SK-N-DZ (cell line): ENCODE measurements around the gene LSM4.

ENCODE experiments used
- DNase-seq: peaks from one replicate; pipeline ENCODE4 v3.0.0-alpha.2; 2015; ENCODE audit warnings: low spot score

The LSM4 gene

DNA sequence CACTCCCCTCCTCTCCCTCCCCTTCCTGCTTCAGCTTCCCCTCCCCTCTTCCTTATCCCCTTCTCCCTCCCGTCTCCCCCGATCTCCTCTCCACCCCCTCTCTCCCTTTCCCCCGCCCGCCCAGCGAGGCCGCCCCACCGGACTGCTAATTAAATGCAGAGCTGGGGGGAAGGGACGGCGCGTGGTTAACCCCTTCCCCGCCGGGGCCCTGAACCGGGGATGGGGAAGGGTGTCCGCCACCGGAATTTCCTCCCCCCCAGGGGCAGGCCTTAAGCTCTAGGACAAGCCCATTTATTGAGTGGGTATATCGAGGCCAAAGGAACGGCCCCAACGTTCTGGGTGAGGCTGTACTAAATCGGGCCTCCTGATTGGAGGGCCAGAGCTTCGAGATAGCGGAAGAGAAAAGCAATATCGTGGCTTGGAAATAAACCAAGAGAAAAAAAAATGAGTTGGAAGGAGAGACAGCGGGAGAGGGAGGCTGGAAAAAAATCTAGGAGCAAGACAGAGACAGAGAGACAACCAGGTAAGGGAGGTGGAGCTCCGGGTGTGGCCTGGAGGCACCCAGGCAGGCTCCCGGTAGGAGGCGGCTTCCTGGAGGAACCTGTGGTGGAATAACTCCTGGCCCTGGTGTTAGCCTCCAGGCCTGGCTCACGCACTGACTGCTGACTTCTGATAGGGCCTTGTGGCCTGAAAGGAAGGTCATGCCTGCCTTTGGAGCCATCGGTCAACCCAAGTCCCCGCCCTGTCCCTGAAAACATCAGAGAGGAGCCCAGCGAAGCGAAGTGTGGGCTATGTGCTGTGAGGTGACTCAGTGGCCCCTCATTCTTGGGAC is 29.9 kb downstream of the LSM4 start:
- peak; percentile 86 for DNase-seq

- DNase-seq = peak; percentile 53
Measured at GRCh38 chr19:18292462-18292809, 30.4 kb downstream of the LSM4 start.

DNA sequence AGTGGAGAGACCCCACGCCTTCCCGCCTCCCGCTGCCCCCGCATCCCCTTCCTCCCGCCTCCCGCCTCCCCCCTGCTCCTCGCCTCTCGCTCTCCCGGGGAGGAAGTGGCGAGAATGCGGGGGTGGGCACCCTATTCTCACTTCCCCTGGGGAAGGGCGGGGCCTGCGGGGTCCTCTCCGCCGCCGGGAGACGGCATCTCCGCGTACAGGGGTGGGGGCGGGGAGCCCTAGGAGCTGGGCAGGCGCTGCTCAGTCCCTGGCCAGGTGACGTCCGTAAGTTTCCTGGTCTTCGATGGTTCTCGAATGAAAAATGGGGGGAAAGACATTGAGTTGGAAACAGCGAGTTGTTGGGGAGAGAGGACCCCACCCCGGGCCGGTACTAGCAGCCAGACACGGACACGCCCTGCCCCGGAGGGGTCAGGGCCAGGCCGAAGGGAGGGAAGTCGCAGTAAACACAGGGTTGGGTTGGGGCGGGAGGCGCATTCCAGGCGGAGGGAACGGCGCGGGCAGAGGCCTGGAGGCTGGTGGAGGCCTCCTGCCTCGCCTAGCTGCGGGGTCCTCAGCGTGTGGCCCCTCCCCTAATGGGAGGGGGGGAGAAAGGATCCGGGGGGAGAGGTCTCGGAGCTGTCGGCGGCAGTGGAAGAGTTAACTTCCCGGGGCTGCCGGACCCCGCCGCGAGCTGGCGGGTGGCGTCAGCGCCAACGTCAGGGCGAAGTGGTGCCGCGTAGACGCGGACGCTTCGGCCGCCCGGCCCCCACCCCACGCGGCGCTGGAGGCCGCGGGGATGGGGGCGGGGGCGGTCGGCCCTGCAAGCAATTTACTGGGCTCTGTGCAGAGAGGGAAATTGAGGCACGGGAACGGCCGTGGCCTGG is 31.1 kb downstream of the LSM4 start:
- DNase-seq = peak; percentile 80

DNA sequence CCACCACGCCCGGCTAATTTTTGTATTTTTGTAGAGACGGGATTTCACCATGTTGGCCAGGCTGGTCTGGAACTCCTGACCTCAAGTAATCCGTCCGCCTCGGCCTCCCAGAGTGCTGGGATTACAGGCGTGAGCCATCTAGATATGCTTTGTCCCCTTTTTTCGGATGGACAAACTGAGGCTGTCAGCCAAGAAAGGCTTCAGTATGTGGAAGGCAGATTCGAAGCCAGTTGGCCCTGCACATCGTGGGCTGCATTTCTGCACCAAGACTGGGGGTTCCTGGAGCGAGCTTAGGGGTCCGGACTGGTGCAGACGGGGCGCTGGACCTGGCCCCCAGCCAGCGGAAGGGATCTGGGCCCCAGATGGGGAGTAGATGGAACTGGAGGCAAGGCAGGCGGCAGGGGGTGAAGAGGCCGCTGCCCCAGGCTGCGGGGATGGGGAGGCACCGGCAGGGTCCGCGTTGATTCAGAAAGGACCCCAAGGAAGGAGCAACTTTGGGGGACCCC is 31.8 kb downstream of the LSM4 start:
- no peak for DNase-seq

DNA sequence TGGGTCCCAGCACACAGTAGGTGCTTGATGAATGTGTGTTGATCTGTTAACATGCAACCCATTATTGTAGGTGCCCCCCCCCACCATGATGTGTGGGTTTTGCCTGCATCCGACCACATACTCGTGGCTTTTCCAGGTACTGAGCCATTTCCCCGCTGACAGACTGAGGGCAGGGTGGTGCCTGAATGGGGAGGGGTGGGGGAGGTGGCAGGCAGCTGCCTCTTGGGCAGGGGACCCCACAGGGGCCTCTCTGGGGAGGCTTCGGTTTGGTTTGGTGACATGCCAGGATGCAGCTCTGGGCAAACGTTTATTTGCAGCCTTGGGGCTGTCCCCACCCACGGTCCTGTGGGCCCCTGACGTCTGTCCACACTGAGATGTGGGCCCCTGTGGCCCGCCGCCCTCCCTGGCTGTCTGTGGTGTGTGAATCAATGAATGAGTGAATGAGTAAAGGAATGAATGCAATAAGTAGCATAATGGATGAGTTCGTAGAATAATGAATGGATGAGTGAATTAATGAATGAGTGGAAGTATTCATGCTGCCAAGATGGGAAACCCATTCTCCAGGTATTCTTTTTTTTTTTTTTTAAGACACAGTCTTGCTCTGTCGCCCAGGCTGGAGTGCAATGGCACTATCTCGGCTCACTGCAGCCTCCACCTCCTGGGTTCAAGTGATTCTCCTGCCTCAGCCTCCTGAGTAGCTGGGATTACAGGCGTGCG is 32.4 kb downstream of the LSM4 start:
- DNase-seq = no peak

DNA sequence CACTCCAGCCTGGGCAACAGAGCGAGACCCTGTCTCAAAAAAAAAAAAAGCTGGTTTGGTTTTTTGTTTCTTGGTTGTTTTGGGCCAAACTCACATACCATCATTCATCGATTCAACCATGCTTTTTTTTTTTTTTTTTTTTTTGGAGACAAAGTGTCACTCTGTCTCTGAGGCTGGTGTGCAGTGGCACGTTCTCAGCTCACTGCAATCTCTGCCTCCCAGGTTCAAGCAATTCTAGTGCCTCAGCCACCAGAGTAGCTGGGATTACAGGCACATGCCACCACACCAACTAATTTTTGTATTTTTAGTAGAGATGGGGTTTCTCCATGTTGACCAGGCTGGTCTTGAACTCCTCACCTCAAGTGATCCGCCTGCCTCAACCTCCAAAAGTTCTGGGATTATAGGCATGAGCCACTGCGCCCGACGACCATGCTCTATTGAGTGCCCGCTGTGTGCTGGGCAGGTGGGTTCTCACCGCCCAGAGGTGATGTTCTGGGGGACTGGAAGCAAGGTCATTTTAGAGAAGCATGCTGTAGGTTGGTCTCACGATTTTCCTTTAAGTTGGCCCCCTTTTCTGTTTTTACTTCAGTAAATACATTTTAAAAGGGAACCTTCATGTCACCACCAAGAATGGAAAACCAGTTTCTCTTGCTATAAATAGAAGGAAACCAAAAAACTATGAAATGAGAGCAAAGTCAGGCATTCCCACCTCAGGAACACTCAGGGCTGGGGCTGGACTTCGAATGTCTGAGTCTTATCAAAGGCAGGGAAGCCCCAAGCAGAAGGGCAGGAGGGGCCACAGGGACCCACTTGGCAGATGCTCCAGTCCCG is 33.2 kb downstream of the LSM4 start:
- DNase-seq = no peak

GRCh38 chr19:18287836-18288772 is 34.8 kb downstream of the LSM4 start:
- DNase-seq = no peak

GRCh38 chr19:18286973-18287635 is 35.8 kb downstream of the LSM4 start:
- DNase-seq = no peak

- no peak for DNase-seq
Measured at GRCh38 chr19:18284712-18285360, 38.0 kb downstream of the LSM4 start.

DNA sequence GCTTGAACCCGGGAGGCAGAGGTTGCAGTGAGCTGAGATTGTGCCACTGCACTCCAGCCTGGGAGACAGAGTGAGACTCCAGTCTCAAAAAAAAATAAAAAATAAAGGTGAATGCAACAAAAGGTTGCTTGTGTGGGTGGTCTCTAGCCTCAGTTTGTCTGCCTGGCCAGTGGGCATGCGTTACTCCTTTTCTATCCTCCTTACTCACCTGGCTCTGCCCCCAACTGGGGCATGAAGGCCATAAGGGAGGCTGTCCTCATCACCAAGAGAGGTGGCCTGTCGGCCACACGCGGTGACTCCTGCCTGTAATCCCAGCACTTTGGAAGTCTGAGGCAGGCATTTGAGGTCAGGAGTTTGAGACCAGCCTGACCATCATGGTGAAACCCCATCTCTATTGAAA is 39.5 kb downstream of the LSM4 start:
- no peak for DNase-seq

DNA sequence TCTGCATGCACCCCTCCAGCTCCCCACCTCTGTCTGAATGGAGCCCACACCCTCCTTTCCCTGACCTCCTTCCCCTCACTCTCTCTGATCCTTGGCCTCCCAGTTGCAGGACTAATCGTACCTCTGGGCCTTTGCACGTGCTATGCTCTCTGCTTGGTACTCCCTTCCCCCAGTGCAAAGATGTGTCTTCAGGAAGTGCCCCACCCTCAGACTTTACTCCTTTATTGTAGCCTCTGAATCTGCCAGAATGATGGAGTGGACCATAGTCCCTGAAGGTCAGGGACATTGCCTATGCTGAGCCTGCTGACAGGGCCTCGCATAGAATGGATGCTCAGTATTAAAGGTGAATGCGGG is 40.1 kb downstream of the LSM4 start:
- DNase-seq = no peak

DNA sequence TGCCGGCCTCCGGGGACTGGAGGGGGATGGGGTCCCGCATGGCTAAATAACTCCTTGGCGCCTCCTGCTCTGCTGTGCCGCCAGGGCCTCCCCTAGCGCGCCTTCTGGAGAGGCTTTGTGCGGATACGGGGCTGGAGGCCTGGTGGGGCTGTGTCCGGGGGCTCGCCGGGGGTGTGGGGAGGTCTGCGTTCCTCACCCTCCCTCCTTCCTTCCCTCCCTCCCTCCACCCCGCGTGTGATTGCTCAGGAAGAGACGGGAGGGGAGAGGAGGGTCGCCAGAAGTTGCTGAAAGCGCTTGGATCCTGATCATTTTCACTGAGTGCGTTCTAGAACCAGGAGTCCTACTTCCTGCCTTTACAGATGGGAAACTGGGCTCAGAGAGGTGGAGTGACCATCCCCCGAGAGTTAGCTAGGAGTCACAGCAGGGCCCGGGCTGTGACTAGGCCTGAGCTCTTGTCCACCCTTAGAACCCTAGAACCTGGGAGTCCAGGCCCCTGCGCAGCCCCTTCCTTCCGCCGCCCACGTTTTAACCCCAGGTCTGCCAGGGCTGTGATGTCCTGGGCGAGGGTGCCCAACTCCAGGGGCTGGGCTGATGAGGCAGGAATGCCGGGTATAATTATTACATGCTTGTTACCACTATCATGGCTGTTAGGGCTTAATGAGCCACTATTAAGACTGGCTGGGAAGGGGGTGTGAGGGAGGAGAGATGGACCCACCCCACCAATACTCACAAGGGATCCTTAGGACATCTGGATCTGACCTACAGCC is 40.7 kb downstream of the LSM4 start:
- DNase-seq = no peak

- peak; percentile 95 for DNase-seq
Measured at GRCh38 chr19:18281082-18282020, 41.5 kb downstream of the LSM4 start, which contains the start of gene JUND. Gene JUND, minus strand, starts transcription at chr19:18281622. Its CDS starts 138 bp downstream, at chr19:18281484.

GRCh38 chr19:18280247-18281081 is 42.4 kb downstream of the LSM4 start:
- DNase-seq = peak; percentile 70

DNA sequence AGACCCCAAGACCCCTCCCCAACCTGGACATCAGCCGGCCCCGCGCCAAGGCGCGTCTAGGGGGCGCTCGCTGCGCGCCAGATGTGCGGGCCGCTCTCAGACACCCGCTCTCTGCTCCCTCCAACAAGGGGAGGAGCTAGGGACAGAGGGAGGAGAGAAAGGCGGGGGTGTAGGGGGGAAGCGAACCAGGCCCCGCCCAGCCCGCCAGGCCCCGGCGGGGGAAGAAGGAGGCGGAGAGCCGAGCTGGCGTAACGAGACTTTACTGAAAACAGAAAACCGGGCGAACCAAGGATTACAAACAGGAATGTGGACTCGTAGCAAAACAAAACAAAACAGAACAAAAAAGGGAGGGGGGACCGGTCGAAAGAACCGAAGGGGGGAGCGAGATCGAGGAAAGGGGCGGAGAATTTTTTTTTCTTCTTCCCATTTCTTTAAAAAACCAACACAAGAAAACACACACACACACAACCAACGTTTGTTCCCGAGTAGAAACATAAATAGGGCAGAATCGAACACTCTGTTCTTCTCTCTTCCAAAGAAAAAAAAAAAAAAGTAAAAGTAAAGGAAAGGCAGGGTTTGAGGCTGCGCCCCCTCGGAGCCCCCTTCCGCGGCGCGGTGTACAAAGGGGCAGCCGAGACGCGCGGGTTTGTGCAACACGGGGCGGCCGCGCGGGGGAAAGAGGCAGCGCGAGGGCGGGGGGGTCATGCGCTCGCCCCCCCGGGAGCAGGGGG is 43.2 kb downstream of the LSM4 start:
- DNase-seq = peak; percentile 93

GRCh38 chr19:18279266-18279515 is 43.7 kb downstream of the LSM4 start:
- DNase-seq = no peak
